GM18909 (cell line): ENCODE results near the gene TSPEAR.
"Not testable (repeated sequence)": the region's sequence is repeated elsewhere in the genome, so short reads cannot be mapped to it uniquely, and the experiment has no call there.

Experiments
- ATAC-seq: cut with Tn5 transposase; IDR thresholded peaks from one replicate; pipeline ENCODE4 v1.9.1; 2021; ENCODE audit warnings: mild to moderate bottlenecking; ENCODE audit not compliant: unreplicated experiment, poor library complexity

TSPEAR gene

GRCh38 chr21:44637851-44638348, 73.5 kb downstream of the TSPEAR start:
- ATAC-seq = not testable (repeated sequence)

GRCh38 chr21:44637018-44637850, 74.1 kb downstream of the TSPEAR start, which contains the start of gene KRTAP10-10:
KRTAP10-10 (plus strand) TSS chr21:44637356; CDS start chr21:44637418, 62 bp downstream.
- ATAC-seq = no peak

- no peak for ATAC-seq
These were observed 75.0 kb downstream of the TSPEAR start for GRCh38 chr21:44636209-44637017.

GRCh38 chr21:44632067-44632466, 79.3 kb downstream of the TSPEAR start:
- no peak for ATAC-seq

GRCh38 chr21:44630440-44630839, 80.9 kb downstream of the TSPEAR start:
- no peak for ATAC-seq

- no peak for ATAC-seq
These were observed 82.5 kb downstream of the TSPEAR start for GRCh38 chr21:44628707-44629391.

- ATAC-seq = not testable (repeated sequence)
These were observed 83.5 kb downstream of the TSPEAR start for GRCh38 chr21:44627831-44628233.

GRCh38 chr21:44627181-44627822, 84.1 kb downstream of the TSPEAR start:
- not testable (repeated sequence) for ATAC-seq

GRCh38 chr21:44626673-44627143, 84.7 kb downstream of the TSPEAR start, which contains the start of gene KRTAP10-9:
KRTAP10-9 (plus strand) TSS chr21:44627093; CDS start chr21:44627172, 79 bp downstream.
- ATAC-seq = no peak

GRCh38 chr21:44626262-44626661, 85.1 kb downstream of the TSPEAR start:
- ATAC-seq = no peak

GRCh38 chr21:44625756-44626155, 85.6 kb downstream of the TSPEAR start:
- no peak for ATAC-seq

- ATAC-seq = no peak
These were observed 87.8 kb downstream of the TSPEAR start for GRCh38 chr21:44623575-44623974.

GRCh38 chr21:44619886-44620285, 91.5 kb downstream of the TSPEAR start:
- ATAC-seq = no peak

- ATAC-seq = no peak
These were observed 92.5 kb downstream of the TSPEAR start for GRCh38 chr21:44618909-44619308.

- ATAC-seq = no peak
These were observed 92.9 kb downstream of the TSPEAR start for GRCh38 chr21:44618504-44618903.

- no peak for ATAC-seq
These were observed 94.3 kb downstream of the TSPEAR start for GRCh38 chr21:44617071-44617501.

- no peak for ATAC-seq
These were observed 94.8 kb downstream of the TSPEAR start for GRCh38 chr21:44616591-44616926.

GRCh38 chr21:44615911-44616590, 95.3 kb downstream of the TSPEAR start:
- ATAC-seq = no peak

- ATAC-seq = no peak
These were observed 95.9 kb downstream of the TSPEAR start for GRCh38 chr21:44615466-44615865.
